T-cell (primary cell): ENCODE data around the gene ID2. TPM values are rescaled to one million over a fixed set of nuclear protein-coding genes. Genes with fewer than 3 reads are reported as not detected.

Experiments
- ATAC-seq, 4 experiments: fragments of 200-7000 bp in 3 of 4; fragments of 150-1000 bp in 1 of 4; cut with Tn5 transposase; replicated peaks in 1 of 4; 1 replicate in 3 of 4; 2 replicates in 1 of 4; pipeline ENCODE4 v1.10.0; 2021; ENCODE audit warnings: moderate library complexity in 3 of 4, mild to moderate bottlenecking in 2 of 4, moderate number of reproducible peaks in 1 of 4
- CTCF ChIA-PET, 2 donors: fragments of 300-600 bp; sonication (Branson Sonifier 250); formaldehyde crosslinking; loops; one replicate each; lab custom pipeline; 2022; ENCODE audit warnings: antibody characterized with exemption in 2 of 2; lab: Charles Lee
- POLR2A ChIA-PET, 2 donors: fragments of 300-600 bp; sonication (Branson Sonifier 250); formaldehyde crosslinking; loops; one replicate each; lab custom pipeline; 2022; ENCODE audit warnings: antibody characterized with exemption in 2 of 2; lab: Charles Lee
- DNase-seq, 35 experiments: peaks; one replicate each; pipeline versions ENCODE4 v3.0.0 to v3.0.0-alpha.2; 2013 to 2023
- H3K27ac ChIP-seq: one replicate; pipeline ENCODE4 v1.5.1; 2013; ENCODE audit warnings: low read length
- H3K27me3 ChIP-seq, 2 experiments: replicated peaks in 1 of 2; 1 replicate in 1 of 2; 2 replicates in 1 of 2; pipeline versions ENCODE4 v1.6.1 to v1.7.0; 2013; ENCODE audit warnings: low read length in 1 of 2, mixed read lengths in 1 of 2; ENCODE audit not compliant: control insufficient read depth in 2 of 2, insufficient read depth in 2 of 2; ENCODE audit errors: extremely low read depth in 1 of 2
- H3K36me3 ChIP-seq, 2 donors: 1 replicate in 1 of 2; 2 replicates in 1 of 2; pipeline versions ENCODE4 v1.6.1 to v1.7.0; 2013; ENCODE audit warnings: low read length in 1 of 2; ENCODE audit not compliant: control insufficient read depth in 2 of 2, insufficient read depth in 1 of 2; ENCODE audit errors: extremely low read depth in 1 of 2
- H3K4me1 ChIP-seq, 2 experiments: 1 replicate in 1 of 2; 2 replicates in 1 of 2; pipeline versions ENCODE4 v1.6.1 to v1.7.0; 2013; ENCODE audit warnings: low read length in 2 of 2, mixed read lengths in 1 of 2; ENCODE audit not compliant: insufficient read depth in 2 of 2, control insufficient read depth in 1 of 2; ENCODE audit errors: extremely low read depth in 1 of 2
- H3K4me3 ChIP-seq, 2 donors: 1 replicate in 1 of 2; 2 replicates in 1 of 2; pipeline versions ENCODE4 v1.5.1 to v1.7.0; 2013; ENCODE audit warnings: mild to moderate bottlenecking in 2 of 2, low read length in 1 of 2, moderate library complexity in 1 of 2; ENCODE audit not compliant: control insufficient read depth in 1 of 2; ENCODE audit errors: extremely low read depth in 1 of 2
- H3K9me3 ChIP-seq: 2 replicates; pipeline ENCODE4 v1.7.0; 2013
- H3K27ac Mint-ChIP-seq, 2 donors: one replicate each; pipeline ENCODE4 v1.8.0; 2020 to 2021; ENCODE audit warnings: mild to moderate bottlenecking in 2 of 2, mixed read lengths in 2 of 2
- H3K27me3 Mint-ChIP-seq, 2 donors: one replicate each; pipeline ENCODE4 v1.8.0; 2021 to 2022; ENCODE audit warnings: mixed read lengths in 2 of 2
- H3K36me3 Mint-ChIP-seq: one replicate; pipeline ENCODE4 v1.8.0; 2021; ENCODE audit warnings: mixed read lengths
- H3K4me1 Mint-ChIP-seq, 3 donors: one replicate each; pipeline ENCODE4 v1.8.0; 2020 to 2022; ENCODE audit warnings: mixed read lengths in 3 of 3, mild to moderate bottlenecking in 1 of 3
- H3K4me3 Mint-ChIP-seq, 3 donors: one replicate each; pipeline ENCODE4 v1.8.0; 2020 to 2022; ENCODE audit warnings: mild to moderate bottlenecking in 3 of 3, mixed read lengths in 3 of 3, moderate library complexity in 3 of 3
- H3K9me3 Mint-ChIP-seq, 3 donors: one replicate each; pipeline ENCODE4 v1.8.0; 2020 to 2022; ENCODE audit warnings: mixed read lengths in 3 of 3
- WGBS: methylation state at CpG from one replicate; pipeline ENCODE4 v1.1.5; 2013; ENCODE audit warnings: missing lambda C conversion rate; ENCODE audit not compliant: insufficient coverage; 5-methylcytosine and 5-hydroxymethylcytosine counted together
- total RNA-seq, 35 experiments: library from RNA in 6 of 35; stranded (reverse) in 6 of 35; fragments of 120-200 nt in 1 of 35; gene quantifications; one replicate each; pipeline versions ENCODE4 v1.2.1 to v1.2.4 and lab custom pipeline; 2013 to 2026

ID2 gene
- total RNA-seq, 5 donors from 2014 or later (not counting 1 experiment from before 2014, with no cell fraction given): 55.5 to 153 (median 71.1) TPM

DNA sequence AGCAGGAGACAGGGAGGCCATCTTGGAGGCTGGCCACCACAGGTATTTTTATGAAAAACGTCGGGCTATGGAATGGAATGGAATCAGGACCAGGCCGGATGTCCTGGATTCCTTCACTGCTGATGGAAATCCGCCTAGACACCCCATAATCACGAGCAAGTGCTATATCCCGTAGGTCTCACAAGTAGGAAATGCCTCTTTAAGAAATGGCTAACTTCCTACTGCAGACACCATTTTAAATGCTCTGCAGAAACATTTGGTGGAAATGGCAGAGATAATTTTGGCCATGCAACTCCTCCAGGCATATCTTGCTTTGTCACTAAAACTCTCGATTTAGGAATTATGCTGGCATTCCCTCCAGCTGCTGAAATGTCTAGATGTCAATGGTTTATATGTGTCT is 18.0 kb downstream of the ID2 start:
- Mint-ChIP-seq H3K4me3 (no peak overlapping the region), H3K36me3 (no peaks in the 10 kb centered on the region)

GRCh38 chr2:8701681-8702379 is 20.0 kb downstream of the ID2 start:
- Histone ChIP-seq H3K27me3 (peaks cover 0 to 4% of the 10 kb centered on the region in 2 experiments), H3K36me3 (no peaks in the 10 kb centered on the region), H3K27ac (no peak overlapping the region), H3K4me3 (no peak overlapping the region), H3K4me1 (no peaks in the 10 kb centered on the region), H3K9me3 (no peaks in the 10 kb centered on the region)
- Mint-ChIP-seq H3K9me3 (peaks cover 0 to 7% (median 4%) of the 10 kb centered on the region in 3 donors), H3K4me3 (no peak overlapping the region), H3K4me1 (no peaks in the 10 kb centered on the region), H3K27ac (no peak overlapping the region), H3K27me3 (no peaks in the 10 kb centered on the region), H3K36me3 (no peaks in the 10 kb centered on the region)
- ATAC-seq (no peak), DNase-seq (no peak)
- POLR2A ChIA-PET: interaction anchor here in 1 of 2 donors (0.5 kb wide), 1 partner anchor 987 kb away, joined by 9 read pairs; no protein-coding TSS in a partner anchor
- WGBS: 87% methylated on average over 12 of the region's 16 CpGs
- CTCF ChIA-PET: no interaction called here

More for the DNA sequence above, 18.0 kb downstream of the ID2 start:
- Histone ChIP-seq H3K27me3 (peaks cover 0 to 2% of the 10 kb centered on the region in 2 experiments), H3K9me3 (no peaks in the 10 kb centered on the region), H3K4me3 (no peak overlapping the region), H3K4me1 (no peaks in the 10 kb centered on the region), H3K36me3 (no peaks in the 10 kb centered on the region), H3K27ac (no peak overlapping the region)
- Mint-ChIP-seq H3K27ac (no peak overlapping the region), H3K4me1 (no peaks in the 10 kb centered on the region), H3K9me3 (peaks cover 0 to 7% (median 4%) of the 10 kb centered on the region in 3 donors), H3K27me3 (no peaks in the 10 kb centered on the region)
- ChIA-PET CTCF (no interaction called here), POLR2A (no interaction called here)
- WGBS: 88% methylated on average over 6 of the region's 7 CpGs
- no peak for DNase-seq
- no peak for ATAC-seq

GRCh38 chr2:8704906-8705305 is 23.1 kb downstream of the ID2 start:
- no CpG with 5 or more reads among the region's 3 CpGs for WGBS
- Mint-ChIP-seq H3K27me3 (peaks cover 5 to 7% of the 10 kb centered on the region in 2 donors), H3K36me3 (no peaks in the 10 kb centered on the region), H3K4me1 (no peaks in the 10 kb centered on the region), H3K27ac (no peak overlapping the region), H3K9me3 (peaks cover 0 to 6% (median 0%) of the 10 kb centered on the region in 3 donors), H3K4me3 (no peak overlapping the region)
- H3K4me3 ChIP-seq: no peak overlapping the region
- peaks cover 0 to 13% of the 10 kb centered on the region in 2 experiments for H3K27me3 ChIP-seq
- H3K4me1 ChIP-seq: no peaks in the 10 kb centered on the region
- no peaks in the 10 kb centered on the region for H3K9me3 ChIP-seq
- CTCF ChIA-PET: interaction anchor here in 1 of 2 donors (0.6 kb wide), 1 partner anchor 652 kb away, joined by 4 read pairs; no protein-coding TSS in a partner anchor
- H3K27ac ChIP-seq: no peak overlapping the region
- ATAC-seq: no peak
- no peak for DNase-seq
- no peaks in the 10 kb centered on the region for H3K36me3 ChIP-seq
- POLR2A ChIA-PET: no interaction called here

- no peak overlapping the region for H3K27ac Mint-ChIP-seq
- H3K36me3 ChIP-seq: no peaks in the 10 kb centered on the region
- no peak overlapping the region for H3K4me3 Mint-ChIP-seq
- H3K9me3 Mint-ChIP-seq: peaks cover 0 to 6% (median 0%) of the 10 kb centered on the region in 3 donors
- H3K9me3 ChIP-seq: no peaks in the 10 kb centered on the region
- ATAC-seq (no peak), DNase-seq (no peak)
- no peaks in the 10 kb centered on the region for H3K4me1 Mint-ChIP-seq
- no peaks in the 10 kb centered on the region for H3K4me1 ChIP-seq
- ChIA-PET POLR2A (no interaction called here), CTCF (no interaction called here)
- WGBS: 85% methylated on average over 14 of the region's 14 CpGs
- H3K27ac ChIP-seq: no peak overlapping the region
- no peak overlapping the region for H3K4me3 ChIP-seq
- no peaks in the 10 kb centered on the region for H3K36me3 Mint-ChIP-seq
- peaks cover 13 to 14% of the 10 kb centered on the region in 2 donors for H3K27me3 Mint-ChIP-seq
- H3K27me3 ChIP-seq: peaks cover 0 to 25% of the 10 kb centered on the region in 2 experiments
Observed at GRCh38 chr2:8709611-8710010, 27.8 kb downstream of the ID2 start.

DNA sequence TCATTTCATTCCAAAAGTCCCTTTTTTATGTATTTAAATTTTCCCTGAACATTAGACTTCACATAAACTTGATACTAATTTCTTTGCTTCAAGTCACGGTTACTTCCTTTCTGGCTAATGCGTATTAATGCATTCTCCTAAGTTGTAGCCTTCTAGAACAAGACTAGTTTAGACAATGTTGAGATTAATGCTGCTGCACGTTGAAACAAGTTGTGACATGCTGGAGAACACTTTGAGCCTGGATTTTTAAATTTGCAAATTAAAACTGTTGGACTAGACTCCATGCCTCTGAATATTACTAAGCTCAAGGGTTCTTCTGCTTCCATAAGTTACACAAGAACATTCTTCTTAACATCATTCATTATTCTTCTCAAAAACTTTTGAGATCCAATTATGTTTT is 29.1 kb downstream of the ID2 start:
- Mint-ChIP-seq H3K4me1 (no peaks in the 10 kb centered on the region), H3K36me3 (no peaks in the 10 kb centered on the region), H3K27me3 (peaks cover 17 to 18% of the 10 kb centered on the region in 2 donors), H3K4me3 (no peak overlapping the region), H3K9me3 (peaks cover 3 to 11% (median 4%) of the 10 kb centered on the region in 3 donors), H3K27ac (no peak overlapping the region)
- Histone ChIP-seq H3K9me3 (no peaks in the 10 kb centered on the region), H3K36me3 (no peaks in the 10 kb centered on the region), H3K27me3 (peaks cover 0 to 26% of the 10 kb centered on the region in 2 experiments), H3K27ac (no peak overlapping the region), H3K4me3 (no peak overlapping the region), H3K4me1 (no peaks in the 10 kb centered on the region)
- no peak for DNase-seq
- CTCF ChIA-PET: no interaction called here
- ATAC-seq: no peak
- WGBS: 63% methylated on average over 1 of the region's 3 CpGs
- POLR2A ChIA-PET: no interaction called here

DNA sequence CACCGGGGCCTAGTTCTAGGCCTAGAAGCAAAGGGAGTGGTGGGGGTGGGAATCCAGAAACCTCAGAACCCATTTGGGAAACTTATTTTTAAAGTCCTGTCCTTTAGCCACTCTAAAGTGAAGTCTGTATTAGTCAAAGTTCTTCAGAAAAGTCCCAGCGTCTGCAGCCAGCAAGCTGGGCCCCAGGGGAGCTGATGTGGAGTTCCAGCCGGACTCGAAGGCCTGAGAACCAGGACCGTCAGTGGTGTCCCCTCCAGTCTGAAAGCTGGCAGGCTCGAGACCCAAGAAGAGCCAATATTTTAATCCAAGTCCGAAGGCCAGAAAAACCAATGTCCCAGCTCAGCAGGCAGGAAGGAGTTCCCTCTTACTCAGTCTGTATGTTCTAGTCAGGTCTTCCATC is 32.4 kb downstream of the ID2 start:
- POLR2A ChIA-PET: no interaction called here
- Histone ChIP-seq H3K9me3 (no peaks in the 10 kb centered on the region), H3K4me1 (no peaks in the 10 kb centered on the region), H3K4me3 (no peak overlapping the region), H3K27me3 (peaks cover 0 to 20% of the 10 kb centered on the region in 2 experiments), H3K27ac (no peak overlapping the region), H3K36me3 (no peaks in the 10 kb centered on the region)
- Mint-ChIP-seq H3K4me1 (no peaks in the 10 kb centered on the region), H3K9me3 (peaks cover 3 to 8% (median 4%) of the 10 kb centered on the region in 3 donors), H3K4me3 (no peak overlapping the region), H3K36me3 (no peaks in the 10 kb centered on the region), H3K27ac (no peak overlapping the region), H3K27me3 (peaks cover 15 to 20% of the 10 kb centered on the region in 2 donors)
- DNase-seq: no peak
- CTCF ChIA-PET: no interaction called here
- 92% methylated on average over 5 of the region's 7 CpGs for WGBS
- ATAC-seq: no peak
